K562 treated with DMSO at 1 percent for 12 hours (cell line): ENCODE measurements around the gene MRGPRX2. TPM values are rescaled to one million over a fixed set of nuclear protein-coding genes. Genes with fewer than 3 reads are reported as not detected.

Experiments
- total RNA-seq: library from RNA; unstranded; fragments of 300-600 nt; gene quantifications from 2 replicates; pipeline ENCODE4 v1.2.3, GENCODE V29; 2022; ENCODE audit not compliant: insufficient read depth

MRGPRX2 gene
- total RNA-seq: not detected in 2 replicates

DNA sequence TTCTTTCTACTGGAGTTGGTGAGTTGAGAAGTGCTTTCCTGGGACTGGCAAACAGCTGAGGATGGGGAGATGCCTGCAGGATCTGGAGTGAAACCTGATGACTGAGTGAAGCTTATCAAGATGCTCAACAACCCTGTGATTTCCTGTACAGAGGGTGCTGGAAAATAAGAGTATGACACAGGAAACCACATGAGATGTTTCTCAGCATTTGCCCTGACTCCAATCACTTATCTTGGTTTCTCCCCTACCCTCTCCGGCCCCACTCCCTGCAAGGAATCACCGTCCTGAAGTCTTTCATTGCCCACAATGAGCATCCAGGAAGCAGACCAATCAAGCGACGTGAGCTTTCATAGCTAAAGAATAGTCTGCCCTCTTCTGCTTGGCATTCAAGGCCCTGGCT, at the start of gene MRGPRX2:
Gene MRGPRX2, minus strand, starts transcription at position 89 of the 400 bp plus-strand sequence. CDS start 4,315 bp downstream, outside the sequence.

Other genes with a start within 250 kb of the MRGPRX2 start
- not detected in 2 replicates for gene MRGPRX1, start 121.3 kb downstream of the MRGPRX2 start, total RNA-seq
- 6.0 and 15.9 TPM in 2 replicates for gene ZDHHC13, start 56.5 kb upstream of the MRGPRX2 start, total RNA-seq
- not detected in 2 replicates for gene CSRP3, start 141.3 kb upstream of the MRGPRX2 start, total RNA-seq
- 2.3 and 6.8 TPM in 2 replicates for gene E2F8, start 180.2 kb upstream of the MRGPRX2 start, total RNA-seq